ENCODE measurements around the gene KCNQ4. TPM values are rescaled to one million over a fixed set of nuclear protein-coding genes. Genes with fewer than 3 reads are reported as not detected.

The KCNQ4 gene
- total and polyA plus RNA-seq, 2 of the 13 experiments (the other 11 are each of a cell fraction or from before 2014, with no cell fraction given): 0.02 to 0.09 TPM

GRCh38 chr1:40822890-40823289 lies 39.3 kb downstream of the KCNQ4 start:
- Histone ChIP-seq H3K4me3 (replicated peaks in 1 of 3; ENCODE audit: insufficient read depth in 1 of 3, low read depth in 2 of 3, low read length in 3 of 3) (no peak overlapping the region), H3K36me3 (replicated peaks in 1 of 2; ENCODE audit: control insufficient read depth in 1 of 2, insufficient read depth in 2 of 2, low read length in 2 of 2) (no peaks in the 10 kb centered on the region), H2AFZ (ENCODE audit: low read length) (no peak overlapping the region), H3K4me2 (ENCODE audit: low read depth, low read length) (no peak overlapping the region), H3K79me2 (ENCODE audit: insufficient read depth, low read length) (no peaks in the 10 kb centered on the region), H3K4me1 (ENCODE audit: insufficient read depth, low read length) (peaks cover 35% of the 10 kb centered on the region), H3K9ac (ENCODE audit: insufficient read depth, low read depth, low read length) (no peak overlapping the region), H3K27me3 (ENCODE audit: control insufficient read depth in 1 of 2, insufficient read depth in 2 of 2, low read length in 2 of 2) (no peaks in the 10 kb centered on the region; a peak in 2 of 5 replicates), H4K20me1 (ENCODE audit: insufficient read depth, low read length) (no peaks in the 10 kb centered on the region), H3K27ac (ENCODE audit: extremely low read length, insufficient read depth, low read length) (no peak overlapping the region), H3K9me3 (ENCODE audit: low read length) (no peaks in the 10 kb centered on the region)
- FAIRE-seq (no peak), DNase-seq (ENCODE audit: low spot score) (no peak), ATAC-seq (no peak)
- intact Hi-C loops (cut with micrococcal nuclease; ENCODE audit: unreplicated experiment): no loop called here
- BruUV-seq (replicated peaks): no TSS peak
- POLR2A ChIA-PET: no interaction called here
- in situ Hi-C loops (cut with HindIII; ENCODE audit: extremely low pct_ligation_motif_present, low pct_unique_long_range_greater_than_20kb): no loop called here
- CTCF ChIA-PET (ENCODE audit: low intra/inter-chr PET ratio, low total read pairs): no interaction called here
- 50% methylated on average over 7 of the region's 12 CpGs for WGBS (ENCODE audit: low lambda C conversion rate)
- no peak for TF ChIP-seq TFE3 (CRISPR knock-in tag; IDR thresholded peaks at IDR 0.05)
- no peak for TF ChIP-seq ZNF589 (CRISPR knock-in tag; conservative IDR thresholded peaks at IDR 0.05)
- TF ChIP-seq U2AF2 (IDR thresholded peaks at IDR 0.05; ENCODE audit: low read depth, low read length): no peak
- no peak for TF ChIP-seq MATR3 (CRISPR knock-in tag; IDR thresholded peaks at IDR 0.05)
- TF ChIP-seq RBFOX2 (IDR thresholded peaks at IDR 0.05; ENCODE audit: low read depth, low read length): no peak
- no peak for TF ChIP-seq ZNF136 (CRISPR knock-in tag; IDR thresholded peaks at IDR 0.05; ENCODE audit: low read depth)
- TF ChIP-seq, protein P1, sequence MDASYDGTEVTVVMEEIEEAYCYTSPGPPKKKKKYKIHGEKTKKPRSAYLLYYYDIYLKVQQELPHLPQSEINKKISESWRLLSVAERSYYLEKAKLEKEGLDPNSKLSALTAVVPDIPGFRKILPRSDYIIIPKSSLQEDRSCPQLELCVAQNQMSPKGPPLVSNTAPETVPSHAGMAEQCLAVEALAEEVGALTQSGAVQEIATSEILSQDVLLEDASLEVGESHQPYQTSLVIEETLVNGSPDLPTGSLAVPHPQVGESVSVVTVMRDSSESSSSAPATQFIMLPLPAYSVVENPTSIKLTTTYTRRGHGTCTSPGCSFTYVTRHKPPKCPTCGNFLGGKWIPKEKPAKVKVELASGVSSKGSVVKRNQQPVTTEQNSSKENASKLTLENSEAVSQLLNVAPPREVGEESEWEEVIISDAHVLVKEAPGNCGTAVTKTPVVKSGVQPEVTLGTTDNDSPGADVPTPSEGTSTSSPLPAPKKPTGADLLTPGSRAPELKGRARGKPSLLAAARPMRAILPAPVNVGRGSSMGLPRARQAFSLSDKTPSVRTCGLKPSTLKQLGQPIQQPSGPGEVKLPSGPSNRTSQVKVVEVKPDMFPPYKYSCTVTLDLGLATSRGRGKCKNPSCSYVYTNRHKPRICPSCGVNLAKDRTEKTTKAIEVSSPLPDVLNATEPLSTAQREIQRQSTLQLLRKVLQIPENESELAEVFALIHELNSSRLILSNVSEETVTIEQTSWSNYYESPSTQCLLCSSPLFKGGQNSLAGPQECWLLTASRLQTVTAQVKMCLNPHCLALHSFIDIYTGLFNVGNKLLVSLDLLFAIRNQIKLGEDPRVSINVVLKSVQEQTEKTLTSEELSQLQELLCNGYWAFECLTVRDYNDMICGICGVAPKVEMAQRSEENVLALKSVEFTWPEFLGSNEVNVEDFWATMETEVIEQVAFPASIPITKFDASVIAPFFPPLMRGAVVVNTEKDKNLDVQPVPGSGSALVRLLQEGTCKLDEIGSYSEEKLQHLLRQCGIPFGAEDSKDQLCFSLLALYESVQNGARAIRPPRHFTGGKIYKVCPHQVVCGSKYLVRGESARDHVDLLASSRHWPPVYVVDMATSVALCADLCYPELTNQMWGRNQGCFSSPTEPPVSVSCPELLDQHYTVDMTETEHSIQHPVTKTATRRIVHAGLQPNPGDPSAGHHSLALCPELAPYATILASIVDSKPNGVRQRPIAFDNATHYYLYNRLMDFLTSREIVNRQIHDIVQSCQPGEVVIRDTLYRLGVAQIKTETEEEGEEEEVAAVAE (CRISPR knock-in tag; IDR thresholded peaks at IDR 0.05; ENCODE audit: borderline replicate concordance): no peak
- TF ChIP-seq ZNF614 (CRISPR knock-in tag; IDR thresholded peaks at IDR 0.05; ENCODE audit: borderline replicate concordance): no peak
- no peak for TF ChIP-seq PHF8 (CRISPR knock-in tag; IDR thresholded peaks at IDR 0.05)
- TF ChIP-seq REL (CRISPR knock-in tag; conservative IDR thresholded peaks at IDR 0.05): no peak
- TF ChIP-seq ZNF256 (CRISPR knock-in tag; conservative IDR thresholded peaks at IDR 0.05): no peak
- TF ChIP-seq ZFP36 (IDR thresholded peaks at IDR 0.05; ENCODE audit: borderline replicate concordance, low read depth, low read length, partially characterized antibody): no peak
- no peak for TF ChIP-seq ZNF3 (CRISPR knock-in tag; IDR thresholded peaks at IDR 0.05)
- no peak for TF ChIP-seq ZBED4 (CRISPR knock-in tag; IDR thresholded peaks at IDR 0.05; ENCODE audit: borderline replicate concordance)

Measured in HepG2 (cell line).